MG63 (cell line): ENCODE data around the gene KLHL6. TPM values are rescaled to one million over a fixed set of nuclear protein-coding genes. Genes with fewer than 3 reads are reported as not detected.

Experiments used
- DNase-seq: peaks from one replicate; pipeline ENCODE4 v3.0.0-alpha.2; 2020
- H3K27me3 ChIP-seq: fragments of 250-450 bp; sonication (Bioruptor Pico); 2 replicates; pipeline ENCODE4 v1.5.1; 2020; ENCODE audit warnings: mild to moderate bottlenecking, moderate library complexity
- H3K36me3 ChIP-seq: fragments of 250-450 bp; sonication (Bioruptor Pico); 2 replicates; pipeline ENCODE4 v1.5.1; 2020; ENCODE audit warnings: mild to moderate bottlenecking, moderate library complexity
- H3K4me3 ChIP-seq: fragments of 250-450 bp; sonication (Bioruptor Pico); 2 replicates; pipeline ENCODE4 v1.5.1; 2020; ENCODE audit warnings: mild to moderate bottlenecking, moderate library complexity
- H3K9me3 ChIP-seq: fragments of 250-450 bp; sonication (Bioruptor Pico); 2 replicates; pipeline ENCODE4 v1.5.1; 2020; ENCODE audit warnings: mild to moderate bottlenecking, moderate library complexity
- total RNA-seq: library from RNA; depleted of rRNA; stranded (reverse); fragments of >200 nt; shearing (Covaris generic); gene quantifications from 2 replicates; pipeline ENCODE4 v1.2.3, GENCODE V29; 2014; ENCODE audit warnings: low replicate concordance; rRNA removed

The KLHL6 gene, protein sequence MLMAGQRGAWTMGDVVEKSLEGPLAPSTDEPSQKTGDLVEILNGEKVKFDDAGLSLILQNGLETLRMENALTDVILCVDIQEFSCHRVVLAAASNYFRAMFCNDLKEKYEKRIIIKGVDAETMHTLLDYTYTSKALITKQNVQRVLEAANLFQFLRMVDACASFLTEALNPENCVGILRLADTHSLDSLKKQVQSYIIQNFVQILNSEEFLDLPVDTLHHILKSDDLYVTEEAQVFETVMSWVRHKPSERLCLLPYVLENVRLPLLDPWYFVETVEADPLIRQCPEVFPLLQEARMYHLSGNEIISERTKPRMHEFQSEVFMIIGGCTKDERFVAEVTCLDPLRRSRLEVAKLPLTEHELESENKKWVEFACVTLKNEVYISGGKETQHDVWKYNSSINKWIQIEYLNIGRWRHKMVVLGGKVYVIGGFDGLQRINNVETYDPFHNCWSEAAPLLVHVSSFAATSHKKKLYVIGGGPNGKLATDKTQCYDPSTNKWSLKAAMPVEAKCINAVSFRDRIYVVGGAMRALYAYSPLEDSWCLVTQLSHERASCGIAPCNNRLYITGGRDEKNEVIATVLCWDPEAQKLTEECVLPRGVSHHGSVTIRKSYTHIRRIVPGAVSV
- not detected in 2 replicates for total RNA-seq

DNA sequence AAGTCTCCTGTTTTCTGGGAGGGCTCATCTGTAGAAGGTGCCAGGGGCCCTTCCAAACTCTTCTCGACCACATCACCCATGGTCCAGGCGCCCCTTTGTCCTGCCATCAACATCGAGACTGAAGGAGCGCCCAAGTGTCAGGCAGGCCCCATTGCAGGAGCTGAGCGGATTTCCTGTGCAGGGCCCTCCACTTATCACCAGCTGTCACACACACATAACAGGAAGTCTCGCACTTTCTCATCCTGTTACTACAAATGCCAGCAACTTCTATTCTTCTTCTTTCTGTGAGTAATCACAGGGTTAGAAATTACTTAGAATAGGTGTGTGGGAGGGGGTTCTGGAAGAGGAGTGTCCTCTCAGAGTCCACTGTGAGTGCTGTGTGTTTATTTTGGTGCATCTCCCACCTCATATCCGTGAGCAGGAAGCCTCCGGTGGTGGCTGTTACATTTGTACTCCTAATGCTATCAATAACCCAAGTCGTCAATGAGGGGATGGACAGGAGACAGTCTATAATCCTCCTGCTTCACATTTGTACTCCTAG, at the start of gene KLHL6:
Gene KLHL6 (minus strand): TSS at position 166 of the 541 bp plus-strand sequence. CDS start 53 bp downstream, at position 113.
- Histone ChIP-seq H3K9me3 (no peaks in the 10 kb centered on the region), H3K4me3 (no peak within 1 kb of the TSS)

GRCh38 chr3:183597959-183598358, 42.5 kb upstream of the KLHL6 start:
- Histone ChIP-seq H3K27me3 (no peaks in the 10 kb centered on the region), H3K9me3 (peaks cover 14% of the 10 kb centered on the region), H3K36me3 (no peaks in the 10 kb centered on the region), H3K4me3 (no peak overlapping the region)
- no peak for DNase-seq

More for the DNA sequence above, at the start of gene KLHL6:
- DNase-seq = no peak
- Histone ChIP-seq H3K27me3 (no peaks in the 10 kb centered on the region), H3K36me3 (no peaks in the 10 kb centered on the region)

DNA sequence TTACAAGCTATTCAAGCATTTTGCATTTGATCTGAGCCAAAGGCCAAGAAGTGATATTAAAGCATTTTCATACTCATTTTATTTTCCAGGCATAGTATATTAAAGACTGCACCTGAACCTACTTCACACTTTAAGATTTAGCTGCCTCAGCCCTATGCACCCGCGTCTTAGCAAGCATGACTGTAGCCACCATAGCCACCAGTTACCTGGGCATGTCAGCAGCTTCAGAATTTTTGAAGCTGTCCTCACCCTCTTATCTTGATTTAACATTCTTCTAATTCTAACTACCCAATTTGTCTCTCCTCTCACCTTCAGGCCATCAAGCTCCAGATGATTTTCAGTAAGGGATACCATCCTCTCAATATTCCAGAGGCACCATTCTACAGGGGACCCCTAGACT, 39.1 kb upstream of the KLHL6 start:
- H3K9me3 ChIP-seq = peaks cover 14% of the 10 kb centered on the region
- no peaks in the 10 kb centered on the region for H3K36me3 ChIP-seq
- no peak for DNase-seq
- no peaks in the 10 kb centered on the region for H3K27me3 ChIP-seq
- H3K4me3 ChIP-seq = no peak overlapping the region

DNA sequence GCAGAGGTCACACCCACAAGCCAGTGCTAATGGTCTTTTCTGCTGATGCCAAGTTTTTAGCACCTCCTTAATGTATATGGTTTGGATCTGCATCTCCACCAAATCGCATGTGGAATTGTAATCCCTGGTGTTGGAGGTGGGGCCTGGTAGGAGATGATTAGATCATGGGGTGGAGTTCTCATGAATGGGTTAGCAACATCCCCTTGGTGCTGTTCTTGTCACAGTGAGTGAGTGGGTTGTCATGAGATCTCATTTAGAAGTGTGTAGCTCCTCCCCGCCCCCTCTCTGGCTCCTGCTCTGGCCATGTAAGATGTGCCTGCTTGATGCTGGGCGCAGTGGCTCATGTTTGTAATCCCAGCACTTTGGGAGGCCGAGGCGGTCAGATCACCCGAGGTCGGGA, 37.3 kb upstream of the KLHL6 start:
- DNase-seq = no peak
- no peaks in the 10 kb centered on the region for H3K36me3 ChIP-seq
- peaks cover 2% of the 10 kb centered on the region for H3K9me3 ChIP-seq
- H3K27me3 ChIP-seq = no peaks in the 10 kb centered on the region
- no peak overlapping the region for H3K4me3 ChIP-seq

DNA sequence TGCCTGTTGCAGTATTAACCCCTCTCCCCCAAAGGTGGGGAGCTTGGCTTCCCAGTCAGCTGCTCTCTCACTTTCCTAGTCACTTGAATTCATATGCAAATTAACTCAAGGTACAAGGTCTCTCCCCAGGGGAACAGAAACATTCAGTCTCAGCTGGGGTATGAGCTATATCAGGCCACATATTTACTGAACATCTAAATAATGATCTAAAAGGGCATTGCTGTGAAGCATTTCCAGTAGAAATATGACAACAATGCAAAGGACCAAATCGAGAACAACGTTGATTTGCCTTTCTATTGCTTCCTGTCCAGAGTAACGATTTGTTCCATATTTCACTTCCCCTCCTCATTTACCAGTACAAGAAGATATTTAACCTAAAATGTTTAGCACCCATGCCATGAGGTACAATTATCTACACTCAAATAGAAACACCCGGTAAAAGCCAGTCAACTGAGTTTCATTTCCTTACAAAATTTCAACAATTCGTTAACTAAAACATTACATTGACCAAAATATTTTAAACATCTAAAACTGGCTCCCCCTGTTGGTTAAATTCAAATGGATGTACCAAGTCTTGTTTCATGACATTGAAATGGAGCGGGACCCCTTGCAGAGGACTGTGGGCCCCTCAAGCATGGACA, 36.5 kb upstream of the KLHL6 start:
- no peaks in the 10 kb centered on the region for H3K9me3 ChIP-seq
- H3K36me3 ChIP-seq = no peaks in the 10 kb centered on the region
- no peak for DNase-seq
- no peaks in the 10 kb centered on the region for H3K27me3 ChIP-seq
- no peak overlapping the region for H3K4me3 ChIP-seq

- DNase-seq = no peak
- Histone ChIP-seq H3K27me3 (no peaks in the 10 kb centered on the region), H3K9me3 (no peaks in the 10 kb centered on the region), H3K36me3 (no peaks in the 10 kb centered on the region), H3K4me3 (no peak overlapping the region)
Measured at GRCh38 chr3:183590442-183590841, 34.9 kb upstream of the KLHL6 start.

GRCh38 chr3:183587336-183587735, 31.8 kb upstream of the KLHL6 start:
- DNase-seq = no peak
- Histone ChIP-seq H3K9me3 (no peaks in the 10 kb centered on the region), H3K36me3 (no peaks in the 10 kb centered on the region), H3K27me3 (no peaks in the 10 kb centered on the region), H3K4me3 (no peak overlapping the region)

DNA sequence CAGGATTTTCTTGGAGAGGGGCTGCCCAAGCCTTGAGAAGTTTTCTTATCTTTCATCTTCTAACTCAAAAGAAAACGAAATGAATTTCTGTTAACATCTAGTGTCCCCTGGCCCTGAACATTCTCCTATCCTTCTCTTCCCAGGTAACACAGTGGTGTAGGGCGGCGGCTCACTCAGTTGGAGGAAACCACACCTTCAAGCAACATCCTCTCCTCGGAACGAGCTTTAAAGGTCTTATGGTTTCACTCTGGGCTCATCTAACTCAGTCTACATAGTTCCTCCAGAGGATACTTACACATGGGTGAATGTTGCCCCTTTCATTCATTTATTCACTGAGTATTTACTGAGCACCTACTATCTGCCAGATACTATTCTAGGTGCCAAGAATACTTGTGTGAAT, 31.0 kb upstream of the KLHL6 start:
- no peak for DNase-seq
- no peaks in the 10 kb centered on the region for H3K27me3 ChIP-seq
- no peaks in the 10 kb centered on the region for H3K36me3 ChIP-seq
- H3K4me3 ChIP-seq = no peak overlapping the region
- H3K9me3 ChIP-seq = no peaks in the 10 kb centered on the region

DNA sequence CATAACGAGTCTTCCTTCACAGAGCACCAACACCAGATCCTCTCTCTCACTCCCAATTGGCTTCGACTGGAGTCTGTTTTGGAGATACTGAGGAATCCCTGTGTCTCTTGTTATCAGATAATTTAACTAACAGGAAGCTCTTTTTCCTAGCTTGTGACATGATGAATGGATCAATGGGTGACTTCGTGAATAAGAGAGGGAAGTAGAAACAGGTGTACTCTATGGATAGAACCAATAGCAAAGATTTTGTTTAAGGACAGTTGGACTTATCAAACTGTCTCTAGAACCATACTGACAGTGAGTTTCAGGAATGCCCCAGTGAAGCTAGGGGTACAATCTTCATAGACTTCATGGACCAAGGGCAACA, 29.4 kb upstream of the KLHL6 start:
- H3K27me3 ChIP-seq = no peaks in the 10 kb centered on the region; the same call in 1 of the 2 replicates
- no peak overlapping the region for H3K4me3 ChIP-seq
- no peak for DNase-seq
- no peaks in the 10 kb centered on the region for H3K9me3 ChIP-seq
- no peaks in the 10 kb centered on the region for H3K36me3 ChIP-seq

- no peak for DNase-seq
- H3K4me3 ChIP-seq = no peak overlapping the region
- H3K27me3 ChIP-seq = peaks cover 2% of the 10 kb centered on the region
- no peaks in the 10 kb centered on the region for H3K9me3 ChIP-seq
- no peaks in the 10 kb centered on the region for H3K36me3 ChIP-seq
Measured at GRCh38 chr3:183584246-183584913, 28.9 kb upstream of the KLHL6 start.

DNA sequence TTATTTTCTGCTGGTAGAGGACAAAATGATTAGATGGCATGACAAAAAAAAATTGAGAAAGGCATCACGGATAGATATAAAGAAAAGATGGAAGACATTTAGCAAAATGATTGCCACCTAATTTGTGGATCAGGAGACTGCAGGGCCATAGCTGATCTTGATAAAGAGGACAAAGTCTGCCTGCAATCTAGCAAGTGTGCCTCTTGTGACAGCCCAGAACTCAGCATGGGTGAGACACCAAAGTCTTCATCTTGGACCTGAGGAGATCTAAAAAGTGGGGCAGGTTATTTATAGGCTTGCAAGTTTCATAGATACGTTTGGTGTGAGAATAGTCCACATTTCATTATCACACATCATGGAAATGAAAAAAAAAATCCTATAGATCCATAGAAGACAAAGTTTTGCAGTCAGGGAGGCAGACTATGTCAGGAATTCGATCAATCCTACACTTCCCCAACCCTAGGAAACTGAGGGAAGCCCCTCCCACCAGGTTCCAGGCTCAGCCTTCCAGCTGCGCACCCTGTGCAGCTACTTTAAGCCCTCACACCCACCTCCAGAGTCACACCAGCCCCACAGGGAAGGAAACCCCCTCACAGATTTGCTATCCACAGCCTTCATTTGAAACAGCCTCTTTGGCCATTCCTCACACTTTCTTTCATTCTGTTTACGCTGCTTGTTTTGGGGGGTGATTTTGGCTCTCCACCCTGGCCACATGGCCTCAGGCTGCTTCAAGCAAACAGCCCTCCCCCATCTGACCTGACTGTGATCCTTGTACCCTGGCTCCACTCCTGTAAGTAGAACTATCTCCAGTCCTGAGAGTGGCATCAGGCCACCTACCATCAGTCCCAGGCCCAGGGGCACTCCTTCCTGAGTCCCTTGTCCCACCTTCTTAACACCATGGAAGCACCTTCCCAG, 28.1 kb upstream of the KLHL6 start:
- peaks cover 9% of the 10 kb centered on the region for H3K27me3 ChIP-seq
- no peaks in the 10 kb centered on the region for H3K36me3 ChIP-seq
- H3K4me3 ChIP-seq = no peak overlapping the region
- no peak for DNase-seq
- H3K9me3 ChIP-seq = no peaks in the 10 kb centered on the region; the same call in 1 of the 2 replicates

- Histone ChIP-seq H3K27me3 (peaks cover 20% of the 10 kb centered on the region), H3K36me3 (no peaks in the 10 kb centered on the region), H3K9me3 (no peaks in the 10 kb centered on the region; the same call in 1 of the 2 replicates), H3K4me3 (no peak overlapping the region)
- no peak for DNase-seq
Measured at GRCh38 chr3:183582161-183582560, 26.7 kb upstream of the KLHL6 start.

DNA sequence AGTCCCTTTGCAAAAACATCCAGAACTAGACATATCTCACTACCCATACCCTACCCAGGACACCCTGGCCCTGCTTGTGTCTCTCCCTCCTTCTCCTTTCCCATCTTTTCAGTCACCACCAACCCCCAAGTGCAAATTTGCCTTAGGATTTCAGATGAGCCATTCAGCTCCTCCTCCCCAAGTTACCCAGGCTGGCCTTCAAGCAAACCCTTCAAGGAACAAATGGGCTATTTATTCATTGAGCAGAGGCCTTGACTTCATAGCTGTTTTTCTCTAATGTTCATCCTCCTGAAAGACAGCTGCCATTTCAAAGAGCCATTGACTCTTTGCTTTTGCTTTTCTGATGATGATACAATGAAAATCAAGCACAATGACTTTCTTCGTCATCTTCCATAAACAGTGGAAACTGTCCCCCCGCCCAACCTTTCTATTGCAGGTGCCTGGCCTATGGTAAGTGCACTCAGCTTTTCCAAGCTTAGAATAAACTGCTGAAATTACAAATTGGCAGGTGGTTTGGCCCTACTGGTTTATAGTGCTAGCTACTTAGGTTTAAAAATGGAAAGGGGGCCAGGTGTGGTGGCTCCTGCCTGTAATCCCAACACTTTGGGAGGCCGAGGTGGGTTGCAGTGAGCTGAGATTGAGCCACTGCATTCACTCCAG, 26.1 kb upstream of the KLHL6 start:
- Histone ChIP-seq H3K9me3 (no peaks in the 10 kb centered on the region; the same call in 1 of the 2 replicates), H3K27me3 (peaks cover 20% of the 10 kb centered on the region)

DNA sequence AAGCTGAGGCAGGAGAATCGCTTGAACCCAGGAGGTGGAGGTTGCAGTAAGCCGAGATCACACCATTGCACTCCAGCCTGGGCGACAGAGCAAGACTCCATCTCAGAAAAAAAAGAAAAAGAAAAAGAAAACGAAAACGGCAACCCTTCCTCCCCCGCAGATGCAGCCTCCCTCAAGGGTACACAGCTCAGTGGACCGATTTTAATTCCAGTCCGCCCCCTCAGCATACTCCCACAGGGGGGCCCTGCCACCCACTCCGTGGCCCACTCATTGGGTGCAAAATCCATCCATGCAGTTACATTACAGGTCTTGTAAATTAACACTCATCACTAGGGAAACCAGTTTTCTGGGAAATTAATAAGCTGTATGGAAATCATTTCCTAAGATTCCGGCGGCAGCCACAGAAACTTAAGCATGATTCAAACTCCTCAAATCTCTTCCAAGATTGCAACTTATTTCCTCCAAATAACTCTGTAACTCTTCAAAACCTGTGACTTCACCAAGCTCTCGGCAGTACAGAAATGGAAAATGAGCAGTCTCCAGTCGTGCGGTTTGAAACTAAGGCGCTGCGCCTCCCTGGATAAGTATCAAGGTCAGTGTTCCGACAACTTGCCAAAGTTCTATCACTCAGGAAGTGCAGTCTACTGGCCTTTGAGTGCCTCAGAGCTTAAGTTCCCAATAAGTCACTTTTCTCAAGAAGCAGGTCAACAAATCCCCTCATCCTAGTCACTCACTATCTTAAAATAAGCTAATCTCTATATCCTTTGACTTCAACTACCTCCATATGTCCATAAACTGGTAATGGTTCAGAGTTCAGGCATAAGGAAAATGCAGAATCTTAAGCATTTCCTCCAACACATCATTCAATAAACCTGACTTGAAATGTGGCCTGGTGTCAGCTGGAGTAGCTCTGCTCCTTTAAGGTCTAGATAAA, 24.7 kb upstream of the KLHL6 start:
- Histone ChIP-seq H3K4me3 (peak overlapping the region; percentile 17; the same call in 1 of the 2 replicates), H3K36me3 (no peaks in the 10 kb centered on the region), H3K27me3 (peaks cover 20% of the 10 kb centered on the region), H3K9me3 (no peaks in the 10 kb centered on the region; the same call in 1 of the 2 replicates)
- DNase-seq = peak; percentile 35

More for the DNA sequence above, 26.1 kb upstream of the KLHL6 start:
- DNase-seq = no peak
- H3K36me3 ChIP-seq = no peaks in the 10 kb centered on the region
- no peak overlapping the region for H3K4me3 ChIP-seq
